ENCODE data around the gene PNLIP.

Gene PNLIP

DNA sequence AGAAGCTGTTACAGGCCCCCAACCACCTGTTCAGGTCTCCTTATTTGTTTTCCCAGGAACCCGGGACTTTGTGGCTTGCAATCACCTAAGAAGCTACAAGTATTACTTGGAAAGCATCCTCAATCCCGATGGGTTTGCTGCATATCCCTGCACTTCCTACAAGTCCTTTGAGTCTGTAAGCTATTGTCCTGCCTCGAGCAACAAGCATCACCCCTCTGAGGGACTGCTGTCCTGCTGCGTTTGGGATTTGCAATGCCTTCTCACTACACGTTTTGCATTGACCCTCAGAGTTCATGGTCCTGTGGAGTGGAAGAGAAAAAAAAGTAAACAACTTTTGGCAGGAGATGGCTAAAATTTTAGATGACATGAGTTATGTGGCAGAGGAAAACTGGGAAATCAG is 54.3 kb downstream of the PNLIP start:
- Histone ChIP-seq H3K27me3 (ENCODE audit: control insufficient read depth in 1 of 2, insufficient read depth in 2 of 2, low read length in 2 of 2) (peaks cover 0 to 8% of the 10 kb centered on the region in 2 donors), H3K9ac (ENCODE audit: low read length in 2 of 2) (no peak overlapping the region), H3K36me3 (ENCODE audit: control insufficient read depth in 2 of 2, insufficient read depth in 2 of 2, low read length in 2 of 2) (no peaks in the 10 kb centered on the region), H3K4me3 (ENCODE audit: low read length in 2 of 2) (no peak overlapping the region), H3K27ac (ENCODE audit: low read length) (no peak overlapping the region), H3K9me3 (ENCODE audit: control insufficient read depth in 2 of 2, low read length in 2 of 2) (no peaks in the 10 kb centered on the region), H3K4me1 (ENCODE audit: control insufficient read depth, insufficient read depth, low read length) (no peaks in the 10 kb centered on the region)

GRCh38 chr10:116602648-116603400 is 57.1 kb downstream of the PNLIP start:
- H3K4me3 ChIP-seq (ENCODE audit: low read length in 2 of 2) = no peak overlapping the region
- H3K4me1 ChIP-seq (ENCODE audit: control insufficient read depth, insufficient read depth, low read length) = no peaks in the 10 kb centered on the region

GRCh38 chr10:116606061-116606483 is 60.3 kb downstream of the PNLIP start:
- Histone ChIP-seq H3K27ac (ENCODE audit: low read length) (no peak overlapping the region), H3K9ac (ENCODE audit: low read length in 2 of 2) (no peak overlapping the region), H3K36me3 (ENCODE audit: control insufficient read depth in 2 of 2, insufficient read depth in 2 of 2, low read length in 2 of 2) (no peaks in the 10 kb centered on the region), H3K9me3 (ENCODE audit: control insufficient read depth in 2 of 2, low read length in 2 of 2) (no peaks in the 10 kb centered on the region), H3K27me3 (ENCODE audit: control insufficient read depth in 1 of 2, insufficient read depth in 2 of 2, low read length in 2 of 2) (peaks cover 13 to 15% of the 10 kb centered on the region in 2 donors), H3K4me1 (ENCODE audit: control insufficient read depth, insufficient read depth, low read length) (no peaks in the 10 kb centered on the region), H3K4me3 (ENCODE audit: low read length in 2 of 2) (no peak overlapping the region)

More at GRCh38 chr10:116602648-116603400, 57.1 kb downstream of the PNLIP start:
- Histone ChIP-seq H3K9me3 (ENCODE audit: control insufficient read depth in 2 of 2, low read length in 2 of 2) (no peaks in the 10 kb centered on the region), H3K9ac (ENCODE audit: low read length in 2 of 2) (no peak overlapping the region), H3K27me3 (ENCODE audit: control insufficient read depth in 1 of 2, insufficient read depth in 2 of 2, low read length in 2 of 2) (peaks cover 0 to 4% of the 10 kb centered on the region in 2 donors), H3K36me3 (ENCODE audit: control insufficient read depth in 2 of 2, insufficient read depth in 2 of 2, low read length in 2 of 2) (no peaks in the 10 kb centered on the region), H3K27ac (ENCODE audit: low read length) (no peak overlapping the region)

DNA sequence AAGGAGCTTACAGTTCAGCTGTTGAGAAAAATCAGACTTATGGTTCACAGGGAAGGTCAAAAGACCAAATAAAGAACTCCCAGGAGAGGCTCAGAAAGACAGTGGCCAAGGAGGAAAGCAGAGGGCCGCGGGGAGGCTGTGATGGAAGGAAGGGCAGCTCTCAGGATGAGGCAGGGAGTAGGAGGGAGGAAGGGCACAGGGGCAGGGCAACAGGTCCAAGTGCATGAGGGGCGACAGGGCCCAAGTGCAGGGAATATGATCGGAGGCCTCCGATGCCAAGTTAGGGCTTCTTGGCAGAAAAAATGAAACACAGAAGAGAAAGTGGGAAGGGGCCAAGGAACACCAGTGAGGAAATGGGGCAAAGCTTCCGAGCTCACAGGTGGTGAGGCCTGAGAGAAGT is 61.6 kb downstream of the PNLIP start:
- no peaks in the 10 kb centered on the region for H3K4me1 ChIP-seq (ENCODE audit: control insufficient read depth, insufficient read depth, low read length)
- no peak overlapping the region for H3K4me3 ChIP-seq (ENCODE audit: low read length in 2 of 2)
- peaks cover 10 to 15% of the 10 kb centered on the region in 2 donors for H3K27me3 ChIP-seq (ENCODE audit: control insufficient read depth in 1 of 2, insufficient read depth in 2 of 2, low read length in 2 of 2)
- H3K36me3 ChIP-seq (ENCODE audit: control insufficient read depth in 2 of 2, insufficient read depth in 2 of 2, low read length in 2 of 2) = no peaks in the 10 kb centered on the region
- H3K27ac ChIP-seq (ENCODE audit: low read length) = no peak overlapping the region
- no peaks in the 10 kb centered on the region for H3K9me3 ChIP-seq (ENCODE audit: control insufficient read depth in 2 of 2, low read length in 2 of 2)
- H3K9ac ChIP-seq (ENCODE audit: low read length in 2 of 2) = no peak overlapping the region

GRCh38 chr10:116608686-116609594 is 63.2 kb downstream of the PNLIP start:
- H3K9ac ChIP-seq (ENCODE audit: low read length in 2 of 2) = no peak overlapping the region
- peaks cover 10 to 15% of the 10 kb centered on the region in 2 donors for H3K27me3 ChIP-seq (ENCODE audit: control insufficient read depth in 1 of 2, insufficient read depth in 2 of 2, low read length in 2 of 2)
- no peaks in the 10 kb centered on the region for H3K4me1 ChIP-seq (ENCODE audit: control insufficient read depth, insufficient read depth, low read length)
- H3K4me3 ChIP-seq (ENCODE audit: low read length in 2 of 2) = peak overlapping the region in 1 of 2 donors; percentile 22
- H3K9me3 ChIP-seq (ENCODE audit: control insufficient read depth in 2 of 2, low read length in 2 of 2) = no peaks in the 10 kb centered on the region
- H3K27ac ChIP-seq (ENCODE audit: low read length) = no peak overlapping the region
- no peaks in the 10 kb centered on the region for H3K36me3 ChIP-seq (ENCODE audit: control insufficient read depth in 2 of 2, insufficient read depth in 2 of 2, low read length in 2 of 2)

DNA sequence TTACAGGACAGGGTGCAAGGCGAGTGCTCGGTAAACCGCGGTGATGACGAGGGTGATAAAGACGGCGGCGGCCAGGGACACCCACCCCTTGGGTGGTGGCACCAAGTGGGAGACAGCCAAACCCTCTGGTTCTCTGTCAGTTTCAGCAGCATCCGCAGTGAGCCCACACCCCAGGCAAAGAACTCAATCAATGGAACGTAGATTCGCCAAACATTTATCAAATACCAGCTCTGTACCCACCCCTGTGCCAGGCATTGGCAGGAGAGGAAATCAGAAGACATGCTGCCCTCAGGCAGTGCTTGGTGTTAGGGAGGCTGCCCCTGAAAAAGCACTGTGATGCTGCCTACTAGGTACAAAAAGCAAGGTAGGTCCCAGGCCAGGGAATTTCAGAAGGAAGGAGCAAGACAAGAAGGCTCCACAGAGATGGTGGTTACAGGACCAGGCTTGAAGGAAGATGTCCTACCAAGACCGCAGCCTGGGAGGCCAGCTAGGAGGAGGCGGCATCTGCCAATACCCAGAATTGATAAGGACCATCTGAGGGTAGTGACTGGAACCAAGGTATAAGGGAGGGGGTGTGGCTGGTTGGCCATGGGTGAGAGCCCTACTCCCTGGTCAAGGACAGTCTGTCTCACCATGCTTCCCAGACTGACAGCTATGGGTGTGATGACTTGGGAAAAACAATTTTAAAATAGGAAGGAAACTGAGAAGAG is 64.9 kb downstream of the PNLIP start:
- Histone ChIP-seq H3K36me3 (ENCODE audit: control insufficient read depth in 2 of 2, insufficient read depth in 2 of 2, low read length in 2 of 2) (no peaks in the 10 kb centered on the region), H3K4me1 (ENCODE audit: control insufficient read depth, insufficient read depth, low read length) (no peaks in the 10 kb centered on the region), H3K9me3 (ENCODE audit: control insufficient read depth in 2 of 2, low read length in 2 of 2) (peaks cover 0 to 2% of the 10 kb centered on the region in 2 donors), H3K27ac (ENCODE audit: low read length) (no peak overlapping the region), H3K9ac (ENCODE audit: low read length in 2 of 2) (no peak overlapping the region), H3K4me3 (ENCODE audit: low read length in 2 of 2) (no peak overlapping the region), H3K27me3 (ENCODE audit: control insufficient read depth in 1 of 2, insufficient read depth in 2 of 2, low read length in 2 of 2) (peaks cover 10 to 15% of the 10 kb centered on the region in 2 donors)

DNA sequence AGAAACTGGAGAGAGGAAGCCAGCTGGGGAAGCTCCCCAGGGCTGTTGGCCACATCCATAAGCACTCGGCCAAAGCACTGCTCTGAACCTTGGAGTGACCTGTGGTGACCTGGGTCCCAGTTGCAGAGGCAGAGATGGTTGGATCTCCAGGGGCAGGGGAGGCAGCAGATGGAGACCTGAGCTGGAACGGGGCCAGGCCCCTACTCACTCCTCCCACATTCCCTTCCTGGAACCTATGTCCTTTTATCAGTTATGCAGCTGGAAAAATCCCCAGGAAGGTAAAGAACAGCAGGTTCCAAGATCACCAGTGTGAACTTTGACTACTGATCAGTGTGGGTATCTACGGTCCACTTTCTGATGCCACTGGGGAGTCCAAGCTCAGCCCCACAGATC is 65.4 kb downstream of the PNLIP start:
- Histone ChIP-seq H3K9ac (ENCODE audit: low read length in 2 of 2) (no peak overlapping the region), H3K27ac (ENCODE audit: low read length) (no peak overlapping the region), H3K27me3 (ENCODE audit: control insufficient read depth in 1 of 2, insufficient read depth in 2 of 2, low read length in 2 of 2) (peaks cover 10 to 15% of the 10 kb centered on the region in 2 donors), H3K4me1 (ENCODE audit: control insufficient read depth, insufficient read depth, low read length) (no peaks in the 10 kb centered on the region), H3K36me3 (ENCODE audit: control insufficient read depth in 2 of 2, insufficient read depth in 2 of 2, low read length in 2 of 2) (no peaks in the 10 kb centered on the region), H3K9me3 (ENCODE audit: control insufficient read depth in 2 of 2, low read length in 2 of 2) (peaks cover 0 to 2% of the 10 kb centered on the region in 2 donors), H3K4me3 (ENCODE audit: low read length in 2 of 2) (no peak overlapping the region)

DNA sequence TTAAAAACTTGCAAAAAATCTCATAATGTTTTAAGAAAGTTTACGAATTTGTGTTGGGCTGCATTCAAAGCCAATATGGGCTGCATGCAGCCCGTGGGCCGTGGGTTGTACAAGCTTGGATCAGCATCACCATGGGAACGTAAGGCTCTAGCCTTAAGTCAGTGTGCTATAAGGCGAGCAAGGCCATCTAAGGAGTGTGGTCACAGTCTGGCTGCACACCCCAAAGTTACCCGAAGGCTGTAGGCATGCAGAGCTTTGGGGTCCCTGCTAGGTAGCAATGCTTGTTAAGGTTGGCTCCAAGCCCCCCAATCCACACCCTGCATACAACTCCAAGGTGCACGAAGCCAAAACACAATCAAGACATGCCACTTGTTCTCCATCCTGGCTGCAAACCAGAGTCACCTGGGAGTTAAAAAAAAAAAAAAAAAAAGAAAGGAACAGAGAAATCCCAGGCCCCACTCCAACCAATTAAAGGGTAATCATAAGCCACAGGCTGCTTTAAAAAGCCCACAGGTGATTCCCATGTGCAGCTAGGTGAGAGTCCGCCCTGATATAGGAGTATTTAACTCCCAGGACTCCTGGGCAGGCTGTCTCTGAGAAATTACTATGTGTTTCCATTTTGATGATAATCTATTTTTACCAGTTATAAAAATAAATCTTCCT is 66.5 kb downstream of the PNLIP start:
- no peak overlapping the region for H3K4me3 ChIP-seq (ENCODE audit: low read length in 2 of 2)
- H3K36me3 ChIP-seq (ENCODE audit: control insufficient read depth in 2 of 2, insufficient read depth in 2 of 2, low read length in 2 of 2) = no peaks in the 10 kb centered on the region
- H3K4me1 ChIP-seq (ENCODE audit: control insufficient read depth, insufficient read depth, low read length) = no peaks in the 10 kb centered on the region
- H3K27ac ChIP-seq (ENCODE audit: low read length) = no peak overlapping the region
- peaks cover 0 to 2% of the 10 kb centered on the region in 2 donors for H3K9me3 ChIP-seq (ENCODE audit: control insufficient read depth in 2 of 2, low read length in 2 of 2)
- peaks cover 10 to 15% of the 10 kb centered on the region in 2 donors for H3K27me3 ChIP-seq (ENCODE audit: control insufficient read depth in 1 of 2, insufficient read depth in 2 of 2, low read length in 2 of 2)
- no peak overlapping the region for H3K9ac ChIP-seq (ENCODE audit: low read length in 2 of 2)

DNA sequence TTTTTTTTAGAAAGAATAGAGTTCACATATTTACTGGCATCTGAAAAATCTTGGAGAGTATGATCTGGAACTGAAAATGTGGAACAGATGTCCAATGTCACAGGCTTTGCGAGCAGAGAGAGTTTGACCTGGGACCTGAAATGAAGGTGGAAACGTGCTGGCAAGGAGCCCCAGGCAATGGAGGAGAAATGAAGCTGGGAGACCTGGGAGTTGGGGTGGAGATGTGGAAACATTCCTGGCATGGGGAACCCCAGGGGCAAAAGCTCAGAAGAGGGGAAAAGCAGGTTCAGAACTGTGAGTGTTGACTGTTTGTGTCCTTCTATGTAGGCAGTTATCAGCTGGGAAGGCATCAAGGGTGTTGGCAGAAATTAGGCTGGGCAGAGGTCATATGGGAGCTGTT is 67.7 kb downstream of the PNLIP start:
- H3K27ac ChIP-seq (ENCODE audit: low read length) = no peak overlapping the region

GRCh38 chr10:116614796-116615195 is 69.1 kb downstream of the PNLIP start:
- Histone ChIP-seq H3K36me3 (ENCODE audit: control insufficient read depth in 2 of 2, insufficient read depth in 2 of 2, low read length in 2 of 2) (no peaks in the 10 kb centered on the region), H3K4me1 (ENCODE audit: control insufficient read depth, insufficient read depth, low read length) (no peaks in the 10 kb centered on the region), H3K27me3 (ENCODE audit: control insufficient read depth in 1 of 2, insufficient read depth in 2 of 2, low read length in 2 of 2) (peaks cover 4 to 6% of the 10 kb centered on the region in 2 donors), H3K9me3 (ENCODE audit: control insufficient read depth in 2 of 2, low read length in 2 of 2) (peaks cover 0 to 2% of the 10 kb centered on the region in 2 donors), H3K4me3 (ENCODE audit: low read length in 2 of 2) (no peak overlapping the region), H3K27ac (ENCODE audit: low read length) (no peak overlapping the region), H3K9ac (ENCODE audit: low read length in 2 of 2) (no peak overlapping the region)

More for the DNA sequence above, 67.7 kb downstream of the PNLIP start:
- peaks cover 10 to 12% of the 10 kb centered on the region in 2 donors for H3K27me3 ChIP-seq (ENCODE audit: control insufficient read depth in 1 of 2, insufficient read depth in 2 of 2, low read length in 2 of 2)
- H3K9ac ChIP-seq (ENCODE audit: low read length in 2 of 2) = no peak overlapping the region
- no peaks in the 10 kb centered on the region for H3K4me1 ChIP-seq (ENCODE audit: control insufficient read depth, insufficient read depth, low read length)
- no peak overlapping the region for H3K4me3 ChIP-seq (ENCODE audit: low read length in 2 of 2)
- peaks cover 0 to 2% of the 10 kb centered on the region in 2 donors for H3K9me3 ChIP-seq (ENCODE audit: control insufficient read depth in 2 of 2, low read length in 2 of 2)
- no peaks in the 10 kb centered on the region for H3K36me3 ChIP-seq (ENCODE audit: control insufficient read depth in 2 of 2, insufficient read depth in 2 of 2, low read length in 2 of 2)

All from stomach smooth muscle (tissue), 2 donors.